Astrocyte of the cerebellum (primary cell): ENCODE results near the gene NDE1.

ENCODE experiments used
- DNase-seq: peaks from one replicate; pipeline ENCODE4 v3.0.0-alpha.2; 2011; ENCODE audit warnings: low read depth
- H3K4me3 ChIP-seq: 2 replicates; pipeline ENCODE4 v1.5.1; 2011; ENCODE audit warnings: mild to moderate bottlenecking, low read depth, low read length, moderate library complexity
- in situ Hi-C: cut with HindIII; loops from 2 replicates; pipeline ENCODE4 v1.10.0; 2017; ENCODE audit warnings: low sequenced_read_pairs
- TF ChIP-seq, protein P1 (sequence below): IDR thresholded peaks from 2 replicates; pipeline ENCODE4 v1.5.1; 2012; ENCODE audit warnings: low read length, low read depth, moderate library complexity, mild to moderate bottlenecking; ENCODE audit errors: missing control alignments

Gene NDE1

DNA sequence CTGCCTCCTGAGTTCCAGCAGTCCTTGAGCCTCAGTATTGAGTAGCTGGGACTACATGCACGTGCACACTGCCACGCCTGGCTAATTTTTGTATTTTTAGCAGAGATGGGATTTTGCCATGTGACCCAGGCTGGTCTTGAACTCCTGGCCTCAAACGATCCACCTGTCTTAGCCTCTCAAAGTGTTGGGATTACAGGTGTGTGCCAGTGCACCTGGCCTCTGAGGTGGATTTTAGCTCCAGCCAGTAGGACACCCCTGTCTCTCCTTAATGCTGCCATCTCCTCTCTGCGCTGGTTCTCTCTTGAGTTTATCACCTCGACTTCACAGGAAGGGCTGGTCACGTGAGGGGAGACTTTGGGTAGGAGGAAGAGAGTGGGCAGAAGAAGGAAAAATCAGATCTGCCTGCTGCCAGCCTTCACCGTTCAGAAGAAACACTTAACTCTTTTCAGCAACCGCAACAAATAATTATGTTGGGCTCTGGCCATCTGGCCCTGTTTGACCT, 55.1 kb downstream of the NDE1 start:
- in situ Hi-C loops: no loop called here
- DNase-seq: no peak
- TF ChIP-seq, protein P1, sequence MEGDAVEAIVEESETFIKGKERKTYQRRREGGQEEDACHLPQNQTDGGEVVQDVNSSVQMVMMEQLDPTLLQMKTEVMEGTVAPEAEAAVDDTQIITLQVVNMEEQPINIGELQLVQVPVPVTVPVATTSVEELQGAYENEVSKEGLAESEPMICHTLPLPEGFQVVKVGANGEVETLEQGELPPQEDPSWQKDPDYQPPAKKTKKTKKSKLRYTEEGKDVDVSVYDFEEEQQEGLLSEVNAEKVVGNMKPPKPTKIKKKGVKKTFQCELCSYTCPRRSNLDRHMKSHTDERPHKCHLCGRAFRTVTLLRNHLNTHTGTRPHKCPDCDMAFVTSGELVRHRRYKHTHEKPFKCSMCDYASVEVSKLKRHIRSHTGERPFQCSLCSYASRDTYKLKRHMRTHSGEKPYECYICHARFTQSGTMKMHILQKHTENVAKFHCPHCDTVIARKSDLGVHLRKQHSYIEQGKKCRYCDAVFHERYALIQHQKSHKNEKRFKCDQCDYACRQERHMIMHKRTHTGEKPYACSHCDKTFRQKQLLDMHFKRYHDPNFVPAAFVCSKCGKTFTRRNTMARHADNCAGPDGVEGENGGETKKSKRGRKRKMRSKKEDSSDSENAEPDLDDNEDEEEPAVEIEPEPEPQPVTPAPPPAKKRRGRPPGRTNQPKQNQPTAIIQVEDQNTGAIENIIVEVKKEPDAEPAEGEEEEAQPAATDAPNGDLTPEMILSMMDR: no peak
- no peak overlapping the region for H3K4me3 ChIP-seq

DNA sequence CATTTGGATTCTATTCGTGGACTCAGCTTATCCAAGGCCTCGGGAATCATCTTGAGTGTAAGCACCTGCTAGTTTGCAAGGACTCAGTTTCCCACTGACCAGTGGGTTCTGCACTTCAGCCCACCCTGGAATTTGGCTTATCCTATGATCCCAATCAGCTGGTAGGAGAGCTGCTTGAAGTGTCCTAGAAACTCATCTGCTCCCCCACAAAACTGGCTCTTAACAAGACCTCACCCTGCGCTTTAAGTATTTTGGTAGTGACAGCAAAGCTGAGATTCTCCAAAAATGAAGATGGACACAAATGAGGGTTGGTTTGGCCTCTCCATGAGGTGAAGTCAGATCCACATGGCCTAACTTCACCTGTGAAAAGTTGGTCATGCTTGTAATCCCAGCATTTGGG, 57.3 kb downstream of the NDE1 start:
- no peak for DNase-seq
- TF ChIP-seq, protein P1: no peak
- in situ Hi-C loops: no loop called here
- no peak overlapping the region for H3K4me3 ChIP-seq

DNA sequence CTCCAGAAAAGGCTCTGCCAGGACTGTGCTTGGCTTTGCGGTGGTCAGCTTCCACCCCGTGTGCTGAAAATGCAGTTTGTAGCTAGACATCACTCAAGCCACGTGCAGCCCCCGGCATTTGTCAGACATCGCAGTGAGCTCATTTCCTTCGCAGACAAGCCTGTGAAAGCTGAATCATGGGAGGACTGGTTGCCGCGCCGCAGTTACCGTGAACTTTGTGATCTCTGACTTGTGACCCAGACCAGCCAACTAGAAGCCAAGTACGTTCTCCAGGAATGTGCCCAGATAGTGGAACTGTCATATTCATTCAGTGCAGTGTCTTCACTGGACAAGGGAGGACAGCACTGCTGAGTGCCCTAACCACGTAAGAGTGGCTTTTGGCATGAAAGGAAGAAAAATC, 58.1 kb downstream of the NDE1 start:
- DNase-seq: no peak
- H3K4me3 ChIP-seq: no peak overlapping the region
- in situ Hi-C loops: no loop called here
- TF ChIP-seq, protein P1: no peak

DNA sequence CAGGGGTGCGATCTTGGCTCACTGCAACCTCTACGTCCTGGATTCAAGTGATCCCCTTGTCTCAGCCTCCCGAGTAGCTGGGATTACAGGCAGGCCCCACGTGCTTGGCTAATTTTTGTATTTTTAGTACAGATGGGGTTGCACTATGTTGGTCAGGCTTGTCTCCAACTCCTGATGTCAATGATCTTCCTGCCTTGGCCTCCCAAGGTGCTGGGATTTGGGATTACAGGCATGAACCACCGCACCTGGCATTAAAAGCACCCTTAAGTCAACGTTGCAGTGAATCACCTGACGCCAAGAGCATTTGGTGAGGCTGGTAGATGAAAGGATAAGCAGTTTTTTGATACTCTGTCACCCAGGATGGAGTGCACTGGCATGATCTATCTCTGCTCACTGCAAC, 59.0 kb downstream of the NDE1 start:
- in situ Hi-C loops: no loop called here
- TF ChIP-seq, protein P1: no peak
- no peak overlapping the region for H3K4me3 ChIP-seq
- DNase-seq: no peak

DNA sequence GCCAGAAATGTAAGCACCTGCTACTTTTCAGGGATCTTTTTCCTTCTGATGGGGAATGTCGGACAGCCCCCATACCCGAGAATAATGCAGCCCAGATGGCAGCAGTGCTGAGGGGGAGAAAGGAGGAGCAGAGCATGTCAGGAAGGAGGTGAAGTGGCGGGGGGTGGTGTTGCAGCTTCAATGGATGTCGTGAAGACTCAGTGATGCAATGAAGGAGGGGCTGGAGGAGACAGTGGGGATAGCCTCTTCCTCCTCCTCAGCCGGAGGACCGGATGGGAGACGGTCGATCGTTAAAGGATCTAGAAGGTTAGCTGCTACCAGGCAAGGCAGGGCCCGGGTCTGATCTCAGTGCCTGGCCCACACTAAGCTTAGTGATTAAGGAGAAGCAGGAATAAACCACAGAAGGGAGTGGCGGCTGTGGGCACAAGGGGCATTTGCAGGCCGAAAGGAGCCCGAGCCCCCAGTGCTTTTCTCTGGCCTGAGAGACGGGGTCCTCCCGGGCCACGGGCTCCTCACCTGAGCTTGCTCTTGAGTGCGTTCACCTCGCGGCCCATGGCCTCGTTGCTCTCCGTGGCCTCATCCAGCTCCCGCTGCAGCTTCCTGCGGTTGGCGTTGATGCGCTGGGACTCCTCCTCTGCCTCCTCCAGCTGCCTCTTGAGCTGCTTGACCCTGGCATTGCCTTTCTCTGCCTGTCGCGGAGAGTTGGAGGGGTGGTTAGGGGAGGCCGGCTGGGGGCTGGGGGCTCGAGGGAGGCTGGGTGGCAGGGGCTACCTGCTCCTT, 64.5 kb downstream of the NDE1 start:
- H3K4me3 ChIP-seq: no peak overlapping the region
- in situ Hi-C loops: no loop called here
- DNase-seq: no peak
- TF ChIP-seq, protein P1: no peak

DNA sequence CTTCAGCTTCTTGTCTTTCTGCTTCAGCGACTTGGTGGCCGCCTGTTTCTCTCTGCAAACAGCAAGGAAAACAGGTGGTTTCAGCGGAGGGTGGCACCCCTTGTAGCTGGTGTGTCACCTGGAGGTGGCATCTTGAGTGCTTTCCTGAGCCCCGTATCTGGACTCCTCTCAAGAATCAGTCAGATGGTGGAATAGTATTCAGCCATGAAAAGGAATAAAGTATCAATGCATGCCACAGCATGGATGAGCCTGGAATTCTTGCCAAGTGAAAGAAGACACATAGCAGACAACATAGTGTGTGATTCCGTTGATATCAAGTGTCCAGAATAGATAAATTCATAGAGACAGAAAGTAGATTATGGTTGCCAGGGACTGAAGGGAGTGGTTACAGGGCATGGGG, 65.2 kb downstream of the NDE1 start:
- in situ Hi-C loops: no loop called here
- DNase-seq: no peak
- TF ChIP-seq, protein P1: no peak
- no peak overlapping the region for H3K4me3 ChIP-seq
